HepG2 (cell line): Measurements from ENCODE around the gene LINC00237. TPM values are rescaled to one million over a fixed set of nuclear protein-coding genes. Genes with fewer than 3 reads are reported as not detected.

Experiments
- CC2D1A ChIP-seq: sonication (generic); formaldehyde crosslinking; IDR thresholded peaks from 2 replicates; pipeline ENCODE4 v1.8.1; 2023; ENCODE audit warnings: mild to moderate bottlenecking, missing genetic modification reagents
- CCAR2 ChIP-seq: fragments of 200-400 bp; formaldehyde crosslinking; optimal IDR thresholded peaks from 2 replicates; pipeline ENCODE3; 2018; ENCODE audit warnings: low read depth, mild to moderate bottlenecking, low read length, moderate library complexity
- CREM ChIP-seq, 2 experiments: sonication (generic) in 1 of 2; formaldehyde crosslinking in 1 of 2; IDR thresholded peaks; 2 replicates each; pipeline versions ENCODE4 v1.4.0 to v1.6.1; 2016 to 2020; ENCODE audit warnings: antibody characterized with exemption in 1 of 2, mild to moderate bottlenecking in 1 of 2, missing genetic modification reagents in 1 of 2
- DMTF1 ChIP-seq: sonication (generic); formaldehyde crosslinking; IDR thresholded peaks from 2 replicates; pipeline ENCODE4 v1.4.0; 2020; ENCODE audit warnings: mild to moderate bottlenecking, missing genetic modification reagents
- DRAP1 ChIP-seq: IDR thresholded peaks from 2 replicates; pipeline ENCODE4 v1.6.1; 2016; ENCODE audit warnings: missing genetic modification reagents, missing compliant biosample characterization
- E2F5 ChIP-seq: sonication (generic); formaldehyde crosslinking; conservative IDR thresholded peaks from 2 replicates; pipeline ENCODE4 v1.4.0; 2020; ENCODE audit warnings: missing genetic modification reagents
- ELF4 ChIP-seq: sonication (generic); formaldehyde crosslinking; IDR thresholded peaks from 2 replicates; pipeline ENCODE4 v1.5.0; 2020; ENCODE audit warnings: missing genetic modification reagents, mild to moderate bottlenecking, moderate library complexity, borderline replicate concordance
- ETV5 ChIP-seq: IDR thresholded peaks from 2 replicates; pipeline ENCODE4 v1.6.1; 2018; ENCODE audit warnings: missing biosample characterization, missing genetic modification reagents, inconsistent platforms, borderline replicate concordance
- GABPA ChIP-seq, 2 experiments: IDR thresholded peaks; 2 replicates each; pipeline ENCODE4 v1.6.1; 2011 to 2016; ENCODE audit warnings: low read depth in 2 of 2, low read length in 1 of 2, missing biosample characterization in 1 of 2, missing genetic modification characterization in 1 of 2
- HOXA5 ChIP-seq: sonication (generic); formaldehyde crosslinking; IDR thresholded peaks from 2 replicates; pipeline ENCODE4 v1.4.0; 2020; ENCODE audit warnings: missing genetic modification reagents
- PBX3 ChIP-seq: sonication (generic); formaldehyde crosslinking; IDR thresholded peaks from 2 replicates; pipeline ENCODE4 v1.8.1; 2023; ENCODE audit warnings: missing genetic modification reagents, inconsistent platforms, borderline replicate concordance
- PCBP1 ChIP-seq: fragments of 200-400 bp; formaldehyde crosslinking; IDR thresholded peaks from 2 replicates; pipeline ENCODE4 v1.6.1; 2017; ENCODE audit warnings: mild to moderate bottlenecking, low read depth, low read length, borderline replicate concordance
- RXRB ChIP-seq: IDR thresholded peaks from 2 replicates; pipeline ENCODE4 v1.6.1; 2016; ENCODE audit warnings: borderline replicate concordance, missing genetic modification reagents, missing compliant biosample characterization
- SAFB2 ChIP-seq: sonication (generic); formaldehyde crosslinking; IDR thresholded peaks from 2 replicates; pipeline ENCODE4 v1.5.1; 2020; ENCODE audit warnings: missing genetic modification reagents, low read depth, mild to moderate bottlenecking, borderline replicate concordance
- SCMH1 ChIP-seq: sonication (generic); formaldehyde crosslinking; IDR thresholded peaks from 2 replicates; pipeline ENCODE4 v1.9.0; 2021; ENCODE audit warnings: missing genetic modification reagents, mild to moderate bottlenecking, borderline replicate concordance
- SIN3B ChIP-seq: fragments of 150-350 bp; IDR thresholded peaks from 2 replicates; pipeline ENCODE4 v1.6.1; 2014; ENCODE audit warnings: low read length
- SSRP1 ChIP-seq: IDR thresholded peaks from 2 replicates; pipeline ENCODE4 v1.6.1; 2016; ENCODE audit warnings: control low read depth
- TEAD2 ChIP-seq: sonication (generic); formaldehyde crosslinking; IDR thresholded peaks from 2 replicates; pipeline ENCODE4 v1.9.0; 2021; ENCODE audit warnings: missing genetic modification reagents
- WIZ ChIP-seq: sonication (generic); formaldehyde crosslinking; IDR thresholded peaks from 2 replicates; pipeline ENCODE4 v1.5.1; 2020; ENCODE audit warnings: mild to moderate bottlenecking, missing genetic modification reagents
- YY1 ChIP-seq: IDR thresholded peaks from 2 replicates; pipeline ENCODE4 v1.6.1; 2011; ENCODE audit warnings: low read length, low read depth, moderate library complexity, mild to moderate bottlenecking; ENCODE audit not compliant: insufficient read depth, insufficient replicate concordance
- ZNF572 ChIP-seq: sonication (generic); formaldehyde crosslinking; IDR thresholded peaks from 2 replicates; pipeline ENCODE4 v1.5.1; 2020; ENCODE audit warnings: mild to moderate bottlenecking, missing genetic modification reagents
- polyA plus RNA-seq, 8 experiments: library from polyadenylated mRNA; depleted of rRNA in 3 of 8; stranded (reverse) in 7 of 8; unstranded in 1 of 8; fragments of >200 nt; fragmentation: Illumina TruSeq in 4 of 8; extraction: Trizol in 4 of 8; gene quantifications; 2 replicates each; pipeline versions ENCODE4 v1.2.1 to v1.2.3, GENCODE V29; 2011 to 2016; ENCODE audit warnings: low read depth in 4 of 8, missing spikeins in 1 of 8, mixed read lengths in 1 of 8; ENCODE audit not compliant: insufficient read depth in 1 of 8
- total RNA-seq, 5 experiments: library from RNA; depleted of rRNA; stranded (reverse); fragments of >200 nt; fragmentation: Illumina TruSeq; extraction: Trizol; gene quantifications; 2 replicates each; pipeline ENCODE4 v1.2.3, GENCODE V29; 2016; ENCODE audit warnings: low read depth in 1 of 5
- TF ChIP-seq, protein P1 (sequence below), 2 experiments: sonication (generic) in 1 of 2; formaldehyde crosslinking in 1 of 2; IDR thresholded peaks; 2 replicates each; pipeline versions ENCODE4 v1.4.0 to v1.6.1; 2018 to 2020; ENCODE audit warnings: missing genetic modification reagents in 2 of 2, borderline replicate concordance in 1 of 2, low read depth in 1 of 2, mild to moderate bottlenecking in 1 of 2, missing biosample characterization in 1 of 2

LINC00237 gene
- total and polyA plus RNA-seq, 2 of the 13 experiments (the other 11 are each of a cell fraction or from before 2014, with no cell fraction given) = not detected

GRCh38 chr20:21134883-21135493, 28.8 kb upstream of the LINC00237 start (continued):
- TF ChIP-seq YY1 (no peak), CREM (IDR thresholded peaks at IDR 0.05) (peak; percentile 94), CREM (CRISPR knock-in tag; IDR thresholded peaks at IDR 0.05) (no peak), RXRB (peak; percentile 97), CCAR2 (peak; percentile 49), SIN3B (no peak), DRAP1 (peak; percentile 82), ZNF572 (CRISPR knock-in tag) (no peak), WIZ (CRISPR knock-in tag) (no peak), CC2D1A (0 out of 2 replicates have a peak, but pooled peaks have one; percentile 86), TEAD2 (CRISPR knock-in tag) (no peak), HOXA5 (CRISPR knock-in tag) (peak; percentile 84; the same call in 1 of the 2 replicates), ELF4 (CRISPR knock-in tag) (no peak), GABPA (IDR thresholded peaks at IDR 0.05; ENCODE audit: low read depth, low read length) (no peak), GABPA (CRISPR knock-in tag; IDR thresholded peaks at IDR 0.05; ENCODE audit: low read depth) (peak; percentile 59; the same call in 1 of the 2 replicates), DMTF1 (peak; percentile 87; the same call in 1 of the 2 replicates), ETV5 (CRISPR knock-in tag) (peak; percentile 45; the same call in 1 of the 2 replicates), SSRP1 (CRISPR knock-in tag) (no peak), SCMH1 (CRISPR knock-in tag) (no peak), E2F5 (CRISPR knock-in tag) (no peak), SAFB2 (CRISPR knock-in tag) (no peak), PBX3 (CRISPR knock-in tag) (no peak), PCBP1 (no peak)
- TF ChIP-seq, protein P1, sequence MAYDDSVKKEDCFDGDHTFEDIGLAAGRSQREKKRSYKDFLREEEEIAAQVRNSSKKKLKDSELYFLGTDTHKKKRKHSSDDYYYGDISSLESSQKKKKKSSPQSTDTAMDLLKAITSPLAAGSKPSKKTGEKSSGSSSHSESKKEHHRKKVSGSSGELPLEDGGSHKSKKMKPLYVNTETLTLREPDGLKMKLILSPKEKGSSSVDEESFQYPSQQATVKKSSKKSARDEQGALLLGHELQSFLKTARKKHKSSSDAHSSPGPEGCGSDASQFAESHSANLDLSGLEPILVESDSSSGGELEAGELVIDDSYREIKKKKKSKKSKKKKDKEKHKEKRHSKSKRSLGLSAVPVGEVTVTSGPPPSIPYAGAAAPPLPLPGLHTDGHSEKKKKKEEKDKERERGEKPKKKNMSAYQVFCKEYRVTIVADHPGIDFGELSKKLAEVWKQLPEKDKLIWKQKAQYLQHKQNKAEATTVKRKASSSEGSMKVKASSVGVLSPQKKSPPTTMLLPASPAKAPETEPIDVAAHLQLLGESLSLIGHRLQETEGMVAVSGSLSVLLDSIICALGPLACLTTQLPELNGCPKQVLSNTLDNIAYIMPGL (CRISPR knock-in tag; IDR thresholded peaks at IDR 0.05; ENCODE audit: borderline replicate concordance in 1 of 2, low read depth in 1 of 2) = 0 out of 4 replicates have a peak, but pooled peaks have one; percentile 42 to 67
